HG03159 (cell line): ENCODE results near the gene PDLIM4.

Experiments
- ATAC-seq: cut with Tn5 transposase; IDR thresholded peaks from one replicate; pipeline ENCODE4 v1.9.1; 2021; ENCODE audit warnings: mild to moderate bottlenecking, moderate library complexity; ENCODE audit not compliant: unreplicated experiment

Gene PDLIM4

DNA sequence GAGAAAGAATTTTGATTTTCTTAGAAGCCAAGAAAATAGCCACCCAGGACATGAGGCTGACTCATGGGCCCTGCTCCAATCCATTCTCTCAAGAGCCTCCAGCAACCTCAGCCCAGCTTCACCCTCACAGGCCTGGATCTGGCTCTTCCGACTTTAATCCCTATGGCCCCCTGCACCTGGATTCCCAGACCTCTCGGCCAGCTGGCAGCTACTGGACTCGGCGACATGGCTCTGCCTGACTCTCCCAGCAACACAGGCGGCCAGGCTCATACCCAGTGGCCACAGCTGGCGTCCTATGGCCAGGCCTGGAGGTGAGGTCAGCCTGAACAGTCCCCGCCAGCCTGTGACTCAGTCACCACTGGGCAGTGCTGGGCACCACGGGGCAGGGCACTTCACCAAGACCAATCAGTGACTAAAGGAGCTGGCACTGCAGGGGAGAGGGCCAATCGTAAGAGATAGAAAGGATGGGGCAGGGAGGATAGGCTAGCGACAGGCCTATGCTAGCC is 6.2 kb upstream of the PDLIM4 start:
- no peak for ATAC-seq

DNA sequence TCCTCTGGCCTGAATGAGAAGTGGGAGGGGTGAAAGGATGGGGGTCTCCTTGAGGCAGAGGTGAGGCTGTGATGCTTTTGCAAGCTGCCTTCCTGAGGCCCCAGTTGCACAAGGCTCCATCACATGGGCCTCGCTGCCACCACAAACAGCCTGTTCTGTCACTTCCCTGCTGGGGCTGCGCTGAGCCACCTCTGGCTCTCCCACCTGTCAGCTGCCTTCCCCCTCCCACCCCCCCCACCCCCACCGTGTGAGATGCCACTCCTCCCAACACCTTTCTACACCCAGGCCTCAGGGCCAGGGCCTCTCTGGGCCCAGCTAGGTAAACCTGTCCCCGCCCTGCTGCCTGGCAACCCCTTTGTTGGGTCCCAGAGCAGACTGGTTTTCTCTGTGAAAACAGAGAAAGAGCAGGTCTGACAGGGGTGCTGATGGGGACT is 4.5 kb upstream of the PDLIM4 start:
- ATAC-seq, result no peak

DNA sequence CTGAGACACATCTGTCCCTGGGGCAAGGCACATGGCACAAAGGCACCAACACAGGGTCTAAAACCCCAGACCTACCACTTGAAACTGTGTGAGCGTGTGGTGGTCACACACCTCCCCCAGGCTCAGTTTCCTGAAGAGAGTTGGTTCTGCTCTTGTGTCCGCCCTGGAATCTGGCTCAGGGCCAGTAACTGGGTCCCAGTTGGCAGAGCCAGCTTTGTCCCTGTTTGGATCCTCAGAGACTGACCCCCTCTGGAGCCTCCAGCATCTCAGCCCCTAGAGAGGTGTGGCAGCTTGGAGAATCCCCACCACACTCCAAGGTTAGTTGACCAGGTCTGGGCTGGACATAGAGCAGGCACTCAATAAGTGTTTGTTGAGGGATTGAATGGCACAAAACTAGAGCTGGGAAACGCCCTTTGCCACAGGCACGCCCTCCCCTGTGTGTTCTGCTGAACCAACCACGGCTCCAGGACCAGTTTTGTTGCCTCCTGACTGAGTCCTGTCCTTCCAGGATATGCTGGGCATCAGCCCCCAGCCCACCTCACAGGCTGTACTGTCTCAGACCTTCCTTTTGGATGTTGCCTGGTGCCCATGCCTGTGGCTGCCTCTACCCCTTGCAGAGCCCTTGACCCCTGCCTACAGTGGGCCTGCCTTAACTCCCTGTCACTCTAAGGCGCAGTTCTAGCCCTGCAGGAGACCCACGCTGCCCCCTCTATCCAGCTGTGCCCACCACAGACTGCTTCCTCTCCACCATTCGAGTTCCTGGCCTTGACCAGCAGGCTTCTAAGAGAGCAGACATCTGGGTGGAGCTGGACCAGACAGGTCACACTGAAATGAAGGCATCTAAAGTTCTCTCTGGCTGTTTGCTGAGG is 3.8 kb upstream of the PDLIM4 start:
- ATAC-seq, result no peak

GRCh38 chr5:132254321-132254977 is 3.0 kb upstream of the PDLIM4 start:
- no peak for ATAC-seq

- no peak for ATAC-seq
These were observed 1.3 kb upstream of the PDLIM4 start for GRCh38 chr5:132256086-132256782.

GRCh38 chr5:132256783-132257130 is 739 bp upstream of the PDLIM4 start:
- ATAC-seq, result no peak

GRCh38 chr5:132258102-132259068 is 889 bp downstream of the PDLIM4 start:
- no peak for ATAC-seq

DNA sequence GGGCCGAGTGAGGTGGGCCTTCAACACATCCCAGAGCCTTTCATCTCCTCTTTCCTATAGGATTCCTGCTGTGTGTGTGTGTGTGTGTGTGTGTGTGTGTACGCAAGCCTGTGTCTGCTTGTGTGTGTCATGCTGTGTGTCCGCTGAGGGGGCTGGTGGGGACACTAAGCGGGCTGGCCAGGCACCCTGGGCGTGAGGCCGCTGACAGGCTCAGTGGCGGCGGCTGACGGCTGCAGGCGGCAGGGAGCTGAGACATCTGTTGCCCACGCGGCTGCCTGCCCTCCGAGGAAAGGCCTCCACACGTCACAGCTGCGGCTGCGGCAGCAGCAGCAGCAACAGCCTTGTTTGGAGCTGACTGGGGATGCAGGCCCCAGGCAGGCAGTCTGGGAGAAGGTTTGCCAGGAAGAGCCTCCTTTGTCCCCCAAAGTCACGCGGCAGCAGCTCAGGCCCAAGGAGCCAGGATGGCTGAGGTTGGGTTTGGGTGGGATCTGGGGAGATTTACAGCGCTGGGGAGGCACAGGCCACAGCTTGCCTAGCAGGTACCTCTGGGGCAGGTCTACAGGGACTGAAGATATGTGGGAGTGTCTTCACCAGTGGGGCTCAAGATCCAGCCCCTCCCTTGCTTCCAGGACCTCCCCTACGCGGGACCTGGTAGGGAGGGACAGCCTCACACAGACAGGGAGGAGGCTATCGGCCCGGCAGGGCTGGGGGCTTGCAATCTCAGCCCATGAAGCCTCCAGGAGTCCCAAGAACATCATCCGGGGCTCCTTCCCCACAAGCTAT is 1.8 kb downstream of the PDLIM4 start:
- no peak for ATAC-seq

DNA sequence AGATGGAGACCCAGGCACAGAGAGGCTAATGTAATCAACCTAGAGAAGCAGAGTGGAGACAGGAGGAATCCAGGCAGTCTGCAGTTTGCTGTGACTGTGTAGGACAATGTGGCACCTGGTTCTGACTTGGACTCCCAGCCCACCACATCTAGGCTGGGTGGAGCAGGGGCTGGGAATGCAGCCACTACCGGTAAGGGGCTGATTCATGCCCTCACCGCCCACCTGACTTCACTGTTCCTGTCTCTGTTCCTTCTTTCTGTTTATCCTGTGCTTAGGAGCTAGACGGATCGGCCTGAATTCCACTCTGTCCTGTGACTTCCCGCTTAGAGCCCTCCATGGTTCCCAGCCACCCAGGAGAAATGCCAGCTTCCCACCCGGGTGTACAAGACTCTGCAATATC is 2.6 kb downstream of the PDLIM4 start:
- ATAC-seq, result no peak

DNA sequence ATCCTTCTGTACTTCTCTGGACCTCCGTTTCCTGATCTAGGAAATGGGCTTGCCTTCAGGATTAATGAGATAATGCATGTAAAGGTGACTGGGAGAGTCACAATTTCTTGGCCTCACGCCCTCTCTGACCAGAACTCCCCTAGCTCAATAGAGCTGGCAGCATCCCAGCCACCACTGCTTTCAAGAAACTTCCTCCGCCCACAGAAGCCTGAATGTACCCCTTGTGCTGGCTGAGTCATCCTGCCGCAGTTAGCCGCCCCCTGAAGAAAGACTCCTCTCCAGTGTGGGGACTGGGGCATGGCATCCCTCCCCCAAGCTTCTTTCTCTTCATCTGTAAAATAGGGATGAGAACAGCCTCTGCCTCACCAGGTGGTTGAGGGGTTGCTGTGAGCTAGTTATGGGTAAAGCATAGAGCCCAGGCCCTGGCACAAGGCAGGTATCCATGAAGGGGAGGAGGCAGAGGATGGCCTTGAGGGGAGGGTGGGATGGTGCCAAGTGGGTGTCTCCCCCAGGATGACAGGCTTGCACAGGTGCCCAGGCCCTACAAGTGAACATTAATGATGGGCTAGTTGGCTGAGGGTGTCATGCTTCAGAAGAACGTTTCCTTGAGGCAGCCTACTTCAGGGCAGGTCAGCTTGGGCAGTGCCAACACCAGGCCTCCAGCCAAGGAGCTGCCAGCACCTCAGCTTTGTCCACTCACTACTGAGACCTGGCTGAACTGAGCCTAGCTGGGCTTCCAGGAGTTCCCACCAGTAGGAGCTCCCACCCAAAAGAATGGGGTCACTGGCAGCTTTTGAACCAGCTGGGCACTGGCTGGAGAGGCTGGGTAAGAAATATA is 3.4 kb downstream of the PDLIM4 start:
- no peak for ATAC-seq

DNA sequence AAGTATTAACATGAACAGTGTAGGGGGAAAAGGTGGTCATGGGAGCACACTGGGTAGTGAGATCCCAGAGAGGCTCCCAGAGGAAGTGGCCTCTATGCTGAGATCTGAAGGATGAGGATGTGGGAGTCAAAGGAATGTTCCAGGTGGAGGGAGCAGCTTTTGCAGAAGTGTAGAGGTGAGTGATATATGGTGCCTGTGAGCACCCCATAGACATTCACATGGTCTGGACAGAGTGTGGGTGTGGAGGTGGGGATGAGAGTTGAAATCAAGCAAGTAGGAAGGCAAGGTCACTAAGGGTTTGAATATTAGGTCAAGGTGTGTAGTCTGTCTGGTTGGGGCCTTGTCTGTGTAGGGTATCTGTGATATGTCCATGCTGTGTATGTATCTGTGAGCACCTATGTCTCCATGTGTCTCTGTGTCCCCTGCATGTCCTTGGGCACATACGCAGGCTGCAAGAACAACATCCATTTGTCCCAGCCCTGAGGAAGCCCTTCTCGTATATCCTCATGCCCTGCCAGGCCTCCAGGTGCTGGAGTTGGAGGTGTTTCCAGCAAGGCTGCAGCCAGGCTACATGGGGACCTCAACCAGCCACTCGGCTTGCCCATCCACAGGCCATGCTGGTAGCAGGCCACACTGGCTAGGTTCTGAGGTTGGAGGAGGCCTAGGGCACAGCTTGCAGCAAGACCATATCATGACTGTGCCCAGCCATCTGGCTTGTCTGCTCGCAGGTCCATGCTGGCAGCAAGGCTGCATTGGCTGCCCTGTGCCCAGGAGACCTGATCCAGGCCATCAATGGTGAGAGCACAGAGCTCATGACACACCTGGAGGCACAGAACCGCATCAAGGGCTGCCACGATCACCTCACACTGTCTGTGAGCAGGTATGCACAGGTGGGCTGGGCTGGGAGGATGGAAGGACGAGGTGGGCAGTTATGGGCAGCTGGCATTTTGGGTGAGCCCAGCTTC is 4.7 kb downstream of the PDLIM4 start:
- ATAC-seq, result no peak

- no peak for ATAC-seq
These were observed 5.5 kb downstream of the PDLIM4 start for GRCh38 chr5:132262882-132263547.

GRCh38 chr5:132263548-132264261 is 6.2 kb downstream of the PDLIM4 start:
- ATAC-seq, result no peak

DNA sequence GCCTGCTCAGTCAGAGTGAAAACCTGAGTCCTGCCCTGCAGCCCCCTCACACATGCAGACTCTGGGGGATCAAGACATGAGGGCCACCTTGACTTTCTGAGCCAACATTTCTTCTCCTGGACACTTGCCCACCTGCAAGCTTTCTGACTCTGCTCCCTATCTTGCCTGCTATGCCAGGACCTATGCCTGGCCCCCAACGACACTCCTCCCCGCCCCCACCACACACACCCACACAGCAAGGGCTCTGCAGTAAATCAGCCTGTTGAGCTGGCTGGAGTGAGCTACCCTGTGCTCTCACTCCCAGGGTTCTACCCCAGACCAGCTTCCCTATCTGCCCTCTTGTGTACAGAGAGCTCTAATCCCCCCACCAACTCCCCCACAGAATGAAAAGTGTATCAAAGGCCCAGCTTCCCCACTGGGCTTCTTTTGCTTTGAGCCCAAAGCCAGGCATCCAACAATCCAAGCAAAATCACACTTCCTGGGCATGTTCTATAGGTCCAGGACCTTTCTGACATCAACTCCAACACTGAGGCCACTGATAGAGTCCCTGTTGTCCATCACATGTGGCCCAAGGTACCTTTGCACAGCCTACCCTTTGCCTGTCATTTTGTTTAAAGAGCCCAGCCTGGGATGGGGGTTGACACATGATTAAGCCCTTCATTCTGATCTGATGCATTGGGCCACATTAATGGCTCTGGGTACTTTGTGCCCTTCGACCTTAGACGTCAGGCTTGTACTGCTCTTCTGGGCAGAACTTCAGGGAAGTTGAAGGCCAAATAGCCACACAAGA is 7.2 kb downstream of the PDLIM4 start:
- no peak for ATAC-seq

- ATAC-seq, result no peak
These were observed 8.0 kb downstream of the PDLIM4 start for GRCh38 chr5:132265336-132266030.
